Measurements from ENCODE around the gene SPAG8.

- TF ChIP-seq, protein P1, sequence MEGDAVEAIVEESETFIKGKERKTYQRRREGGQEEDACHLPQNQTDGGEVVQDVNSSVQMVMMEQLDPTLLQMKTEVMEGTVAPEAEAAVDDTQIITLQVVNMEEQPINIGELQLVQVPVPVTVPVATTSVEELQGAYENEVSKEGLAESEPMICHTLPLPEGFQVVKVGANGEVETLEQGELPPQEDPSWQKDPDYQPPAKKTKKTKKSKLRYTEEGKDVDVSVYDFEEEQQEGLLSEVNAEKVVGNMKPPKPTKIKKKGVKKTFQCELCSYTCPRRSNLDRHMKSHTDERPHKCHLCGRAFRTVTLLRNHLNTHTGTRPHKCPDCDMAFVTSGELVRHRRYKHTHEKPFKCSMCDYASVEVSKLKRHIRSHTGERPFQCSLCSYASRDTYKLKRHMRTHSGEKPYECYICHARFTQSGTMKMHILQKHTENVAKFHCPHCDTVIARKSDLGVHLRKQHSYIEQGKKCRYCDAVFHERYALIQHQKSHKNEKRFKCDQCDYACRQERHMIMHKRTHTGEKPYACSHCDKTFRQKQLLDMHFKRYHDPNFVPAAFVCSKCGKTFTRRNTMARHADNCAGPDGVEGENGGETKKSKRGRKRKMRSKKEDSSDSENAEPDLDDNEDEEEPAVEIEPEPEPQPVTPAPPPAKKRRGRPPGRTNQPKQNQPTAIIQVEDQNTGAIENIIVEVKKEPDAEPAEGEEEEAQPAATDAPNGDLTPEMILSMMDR (IDR thresholded peaks at IDR 0.05), result no peak
- TF ChIP-seq POLR2A (IDR thresholded peaks at IDR 0.05; ENCODE audit: low read depth) (no peak), EP300 (IDR thresholded peaks at IDR 0.05) (no peak), POLR2AphosphoS5 (IDR thresholded peaks at IDR 0.05) (no peak)
Measured at GRCh38 chr9:35854091-35854762, 42.2 kb upstream of the SPAG8 start.
